ENCODE measurements around the gene SHE.

The SHE gene

DNA sequence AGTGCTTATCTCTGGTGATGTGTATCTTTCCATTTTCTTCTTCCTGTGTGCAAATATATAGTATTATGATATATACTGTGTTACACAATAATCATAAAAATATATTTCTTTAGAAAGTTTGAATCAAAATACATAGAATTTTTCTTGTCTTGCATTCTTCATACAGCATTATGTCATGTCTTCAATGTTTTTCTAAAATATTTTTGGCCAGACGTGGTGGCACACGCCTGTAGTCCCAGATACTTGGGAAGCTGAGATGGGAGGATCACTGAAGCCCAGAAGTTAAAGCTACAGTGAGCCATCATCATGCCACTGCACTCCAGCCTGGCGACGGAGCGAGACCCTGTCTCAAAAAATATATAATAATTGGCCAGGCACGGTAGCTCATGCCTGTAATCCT is 55.4 kb downstream of the SHE start:
- no peak overlapping the region for H2BK120ac ChIP-seq (ENCODE audit: low read depth, low read length)
- H2BK5ac ChIP-seq (ENCODE audit: low read depth, low read length, poor library complexity, severe bottlenecking), result no peak overlapping the region
- H3K23ac ChIP-seq (ENCODE audit: low read length in 2 of 2), result no peak overlapping the region
- no peak overlapping the region for H2AK5ac ChIP-seq (ENCODE audit: low read length, severe bottlenecking)
- H3K27me3 ChIP-seq (ENCODE audit: control insufficient read depth in 1 of 2, insufficient read depth in 1 of 2, low read length in 2 of 2), result no peaks in the 10 kb centered on the region
- no peak overlapping the region for H2AFZ ChIP-seq (ENCODE audit: low read depth, low read length)
- H3K18ac ChIP-seq (ENCODE audit: low read depth in 1 of 2, low read length in 2 of 2), result no peak overlapping the region
- no peak overlapping the region for H4K91ac ChIP-seq (ENCODE audit: low read length)
- peak overlapping the region; percentile 74 for H3K27ac ChIP-seq (ENCODE audit: low read length, poor library complexity, severe bottlenecking)
- no peak overlapping the region for H4K8ac ChIP-seq (ENCODE audit: low read length)
- peaks cover 22% of the 10 kb centered on the region for H3K4me1 ChIP-seq (ENCODE audit: control insufficient read depth, insufficient read depth, low read depth, low read length)
- H3K4me3 ChIP-seq (ENCODE audit: insufficient read depth in 1 of 2, low read depth in 1 of 2, low read length in 2 of 2), result no peak overlapping the region
- H3K4ac ChIP-seq (ENCODE audit: low read depth in 1 of 2, low read length in 2 of 2), result no peak overlapping the region
- no peak overlapping the region for H2BK15ac ChIP-seq (ENCODE audit: low read depth, poor library complexity, severe bottlenecking)
- H3K36me3 ChIP-seq (ENCODE audit: control insufficient read depth in 1 of 2, insufficient read depth in 2 of 2, low read depth in 1 of 2, low read length in 2 of 2), result peaks cover 3 to 20% of the 10 kb centered on the region in 2 experiments
- H3K79me1 ChIP-seq (replicated peaks; ENCODE audit: low read length, poor library complexity, severe bottlenecking), result no peaks in the 10 kb centered on the region
- H3K4me2 ChIP-seq (ENCODE audit: low read length, poor library complexity, severe bottlenecking), result no peak overlapping the region
- WGBS, result 87% methylated on average over 6 of the region's 6 CpGs
- DNase-seq, result no peak
- peak overlapping the region in 1 of 2 experiments; percentile 38 for H2BK12ac ChIP-seq (ENCODE audit: low read length in 2 of 2)
- H3K14ac ChIP-seq (ENCODE audit: low read length in 2 of 2), result no peak overlapping the region
- no peaks in the 10 kb centered on the region for H3K9me3 ChIP-seq (ENCODE audit: control insufficient read depth, low read length)
- peak overlapping the region; percentile 53 for H3K9ac ChIP-seq (ENCODE audit: low read length)

DNA sequence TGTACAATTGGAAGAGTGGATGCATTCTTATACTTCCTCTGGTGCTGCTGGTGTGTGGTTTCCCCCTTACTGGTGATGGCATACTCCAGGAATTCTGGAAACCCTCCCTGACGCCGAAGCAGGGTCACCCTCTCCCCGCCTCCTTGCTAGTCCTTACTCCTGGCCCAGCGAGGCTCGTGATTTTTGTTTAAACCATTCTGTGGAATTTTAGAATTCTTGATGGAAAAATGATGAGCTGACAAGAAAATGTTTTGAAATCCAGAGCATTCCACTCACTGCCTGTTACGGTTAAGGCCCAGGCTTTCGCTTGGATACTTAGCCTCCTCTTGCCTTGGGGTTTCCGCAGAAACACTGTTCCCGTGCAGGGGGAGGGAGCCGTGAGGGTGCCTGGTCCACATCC is 55.9 kb downstream of the SHE start:
- H3K4me2 ChIP-seq (ENCODE audit: low read length, poor library complexity, severe bottlenecking), result no peak overlapping the region

GRCh38 chr1:154445040-154445472 is 57.2 kb downstream of the SHE start:
- no peak overlapping the region for H4K8ac ChIP-seq (ENCODE audit: low read length)
- no peaks in the 10 kb centered on the region for H3K27me3 ChIP-seq (ENCODE audit: control insufficient read depth in 1 of 2, insufficient read depth in 1 of 2, low read length in 2 of 2)
- no peak overlapping the region for H3K4me2 ChIP-seq (ENCODE audit: low read length, poor library complexity, severe bottlenecking)
- no peaks in the 10 kb centered on the region for H3K79me1 ChIP-seq (replicated peaks; ENCODE audit: low read length, poor library complexity, severe bottlenecking)
- H2BK15ac ChIP-seq (ENCODE audit: low read depth, poor library complexity, severe bottlenecking), result no peak overlapping the region
- H2BK120ac ChIP-seq (ENCODE audit: low read depth, low read length), result no peak overlapping the region
- DNase-seq, result peak; percentile 95
- no peak overlapping the region for H2AFZ ChIP-seq (ENCODE audit: low read depth, low read length)
- no peaks in the 10 kb centered on the region for H3K9me3 ChIP-seq (ENCODE audit: control insufficient read depth, low read length)
- 5% methylated on average over 4 of the region's 7 CpGs for WGBS
- H2BK12ac ChIP-seq (ENCODE audit: low read length in 2 of 2), result peak overlapping the region in 1 of 2 experiments; percentile 86
- no peak overlapping the region for H4K91ac ChIP-seq (ENCODE audit: low read length)
- H3K23ac ChIP-seq (ENCODE audit: low read length in 2 of 2), result no peak overlapping the region
- H3K4me1 ChIP-seq (ENCODE audit: control insufficient read depth, insufficient read depth, low read depth, low read length), result peaks cover 27% of the 10 kb centered on the region
- no peak overlapping the region for H3K9ac ChIP-seq (ENCODE audit: low read length)
- H2BK5ac ChIP-seq (ENCODE audit: low read depth, low read length, poor library complexity, severe bottlenecking), result peak overlapping the region; percentile 35
- peak overlapping the region in 1 of 2 experiments; percentile 54 for H3K18ac ChIP-seq (ENCODE audit: low read depth in 1 of 2, low read length in 2 of 2)
- peak overlapping the region; percentile 72 for H3K27ac ChIP-seq (ENCODE audit: low read length, poor library complexity, severe bottlenecking)
- no peak overlapping the region for H3K14ac ChIP-seq (ENCODE audit: low read length in 2 of 2)
- no peak overlapping the region for H3K4me3 ChIP-seq (ENCODE audit: insufficient read depth in 1 of 2, low read depth in 1 of 2, low read length in 2 of 2)
- H3K36me3 ChIP-seq (ENCODE audit: control insufficient read depth in 1 of 2, insufficient read depth in 2 of 2, low read depth in 1 of 2, low read length in 2 of 2), result peaks cover 0 to 15% of the 10 kb centered on the region in 2 experiments
- H2AK5ac ChIP-seq (ENCODE audit: low read length, severe bottlenecking), result peak overlapping the region; percentile 61
- peak overlapping the region in 1 of 2 experiments; percentile 67 for H3K4ac ChIP-seq (ENCODE audit: low read depth in 1 of 2, low read length in 2 of 2)

More for the DNA sequence above, 55.9 kb downstream of the SHE start:
- Histone ChIP-seq H3K4me3 (ENCODE audit: insufficient read depth in 1 of 2, low read depth in 1 of 2, low read length in 2 of 2) (no peak overlapping the region), H3K27ac (ENCODE audit: low read length, poor library complexity, severe bottlenecking) (peak overlapping the region; percentile 85), H3K9me3 (ENCODE audit: control insufficient read depth, low read length) (no peaks in the 10 kb centered on the region), H2BK15ac (ENCODE audit: low read depth, poor library complexity, severe bottlenecking) (no peak overlapping the region), H3K4ac (ENCODE audit: low read depth in 1 of 2, low read length in 2 of 2) (no peak overlapping the region), H3K9ac (ENCODE audit: low read length) (peak overlapping the region; percentile 53), H3K27me3 (ENCODE audit: control insufficient read depth in 1 of 2, insufficient read depth in 1 of 2, low read length in 2 of 2) (no peaks in the 10 kb centered on the region), H2BK5ac (ENCODE audit: low read depth, low read length, poor library complexity, severe bottlenecking) (no peak overlapping the region), H3K23ac (ENCODE audit: low read length in 2 of 2) (no peak overlapping the region), H3K14ac (ENCODE audit: low read length in 2 of 2) (no peak overlapping the region), H2AFZ (ENCODE audit: low read depth, low read length) (no peak overlapping the region), H4K91ac (ENCODE audit: low read length) (no peak overlapping the region), H2AK5ac (ENCODE audit: low read length, severe bottlenecking) (no peak overlapping the region), H4K8ac (ENCODE audit: low read length) (no peak overlapping the region), H2BK120ac (ENCODE audit: low read depth, low read length) (no peak overlapping the region), H2BK12ac (ENCODE audit: low read length in 2 of 2) (no peak overlapping the region), H3K4me1 (ENCODE audit: control insufficient read depth, insufficient read depth, low read depth, low read length) (peaks cover 24% of the 10 kb centered on the region), H3K36me3 (ENCODE audit: control insufficient read depth in 1 of 2, insufficient read depth in 2 of 2, low read depth in 1 of 2, low read length in 2 of 2) (peaks cover 3 to 18% of the 10 kb centered on the region in 2 experiments), H3K18ac (ENCODE audit: low read depth in 1 of 2, low read length in 2 of 2) (peak overlapping the region; percentile 10 to 54), H3K79me1 (replicated peaks; ENCODE audit: low read length, poor library complexity, severe bottlenecking) (no peaks in the 10 kb centered on the region)
- WGBS, result 20% methylated on average over 8 of the region's 10 CpGs
- DNase-seq, result peak; percentile 94

DNA sequence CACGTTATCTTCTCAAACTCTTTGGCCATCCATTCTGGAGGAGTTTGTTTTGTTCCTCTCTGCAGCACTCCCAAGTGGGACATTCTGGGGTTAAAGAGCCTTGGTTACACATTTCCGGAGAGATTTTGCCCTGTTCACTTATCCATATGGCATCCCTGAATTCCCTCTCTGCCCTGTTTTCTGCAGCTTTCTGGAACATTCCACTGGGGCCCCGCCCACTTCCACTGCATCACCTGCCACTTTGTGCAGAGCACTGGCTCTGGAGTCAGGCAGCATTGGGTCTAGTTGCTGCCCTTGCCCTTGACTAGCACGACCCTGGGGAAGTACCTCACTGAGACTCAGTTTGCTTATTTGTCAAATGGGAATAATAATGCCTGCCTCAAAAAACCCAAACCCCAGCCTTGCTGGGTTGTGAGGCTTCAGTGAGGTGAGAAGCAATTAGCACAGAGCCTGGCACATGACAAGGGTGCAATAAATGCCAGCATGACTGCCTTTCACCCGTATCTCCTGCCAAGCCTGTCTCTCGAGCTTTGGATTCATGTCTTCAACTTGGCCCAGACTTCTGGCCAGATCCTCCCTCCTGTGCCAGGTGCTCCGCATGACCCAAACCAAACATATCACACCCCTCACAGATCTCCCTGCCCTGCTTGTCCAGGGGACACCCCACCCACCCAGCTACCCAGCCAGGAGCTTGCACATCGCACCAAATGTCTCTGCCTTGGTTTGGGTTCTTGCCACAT is 58.8 kb downstream of the SHE start:
- Histone ChIP-seq H2BK12ac (ENCODE audit: low read length in 2 of 2) (peak overlapping the region in 1 of 2 experiments; percentile 32), H3K4ac (ENCODE audit: low read depth in 1 of 2, low read length in 2 of 2) (no peak overlapping the region), H3K18ac (ENCODE audit: low read depth in 1 of 2, low read length in 2 of 2) (no peak overlapping the region), H4K91ac (ENCODE audit: low read length) (no peak overlapping the region), H3K4me3 (ENCODE audit: insufficient read depth in 1 of 2, low read depth in 1 of 2, low read length in 2 of 2) (no peak overlapping the region), H2BK5ac (ENCODE audit: low read depth, low read length, poor library complexity, severe bottlenecking) (no peak overlapping the region), H3K23ac (ENCODE audit: low read length in 2 of 2) (no peak overlapping the region), H2BK15ac (ENCODE audit: low read depth, poor library complexity, severe bottlenecking) (peak overlapping the region; percentile 26), H3K27ac (ENCODE audit: low read length, poor library complexity, severe bottlenecking) (no peak overlapping the region), H3K14ac (ENCODE audit: low read length in 2 of 2) (no peak overlapping the region), H3K79me1 (replicated peaks; ENCODE audit: low read length, poor library complexity, severe bottlenecking) (no peaks in the 10 kb centered on the region), H3K4me2 (ENCODE audit: low read length, poor library complexity, severe bottlenecking) (no peak overlapping the region), H2AK5ac (ENCODE audit: low read length, severe bottlenecking) (peak overlapping the region; percentile 54), H2AFZ (ENCODE audit: low read depth, low read length) (no peak overlapping the region), H3K27me3 (ENCODE audit: control insufficient read depth in 1 of 2, insufficient read depth in 1 of 2, low read length in 2 of 2) (no peaks in the 10 kb centered on the region), H2BK120ac (ENCODE audit: low read depth, low read length) (no peak overlapping the region), H3K9ac (ENCODE audit: low read length) (no peak overlapping the region), H4K8ac (ENCODE audit: low read length) (no peak overlapping the region), H3K36me3 (ENCODE audit: control insufficient read depth in 1 of 2, insufficient read depth in 2 of 2, low read depth in 1 of 2, low read length in 2 of 2) (peaks cover 0 to 9% of the 10 kb centered on the region in 2 experiments), H3K9me3 (ENCODE audit: control insufficient read depth, low read length) (no peaks in the 10 kb centered on the region), H3K4me1 (ENCODE audit: control insufficient read depth, insufficient read depth, low read depth, low read length) (peaks cover 30% of the 10 kb centered on the region)
- WGBS, result 93% methylated on average over 7 of the region's 8 CpGs
- no peak for DNase-seq
